Jurkat, Clone E6-1 (cell line): ENCODE data around the gene NPFFR2. TPM values are rescaled to one million over a fixed set of nuclear protein-coding genes. Genes with fewer than 3 reads are reported as not detected.
"Not testable (repeated sequence)": the region's sequence is repeated elsewhere in the genome, so short reads cannot be mapped to it uniquely, and the experiment has no call there.

Experiments
- DNase-seq: peaks from one replicate; pipeline ENCODE4 v3.0.0-alpha.2; 2011; ENCODE audit warnings: low read depth, low spot score
- H3K4me3 ChIP-seq: 2 replicates; pipeline ENCODE4 v1.5.1; 2011; ENCODE audit warnings: mild to moderate bottlenecking, low read length, control low read depth, moderate library complexity
- polyA plus RNA-seq: library from polyadenylated mRNA; unstranded; fragments of >200 nt; gene quantifications from one replicate; pipeline ENCODE4 v1.2.1, GENCODE V29; 2012; ENCODE audit warnings: missing spikeins; ENCODE audit not compliant: insufficient read length, insufficient read depth

The NPFFR2 gene
- polyA plus RNA-seq, result not detected

- no peak within 1 kb of the TSS for H3K4me3 ChIP-seq
- DNase-seq, result no peak
These were observed at the start of gene NPFFR2 for GRCh38 chr4:72031868-72032608. NPFFR2 (plus strand) TSS chr4:72032000; CDS start chr4:72128592, 96,592 bp downstream.

- no peak overlapping the region for H3K4me3 ChIP-seq
- DNase-seq, result no peak
These were observed 39.1 kb upstream of the NPFFR2 start for GRCh38 chr4:71992571-71993312.

- no peak overlapping the region for H3K4me3 ChIP-seq
- DNase-seq, result no peak
These were observed 37.2 kb upstream of the NPFFR2 start for GRCh38 chr4:71994559-71994958.

- H3K4me3 ChIP-seq, result no peak overlapping the region
- no peak for DNase-seq
These were observed 36.5 kb upstream of the NPFFR2 start for GRCh38 chr4:71995297-71995696.

- no peak for DNase-seq
These were observed 25.2 kb upstream of the NPFFR2 start for GRCh38 chr4:72006586-72006985.

GRCh38 chr4:72011906-72012305 is 19.9 kb upstream of the NPFFR2 start:
- no peak overlapping the region for H3K4me3 ChIP-seq
- DNase-seq, result no peak

More at GRCh38 chr4:72006586-72006985, 25.2 kb upstream of the NPFFR2 start:
- no peak overlapping the region for H3K4me3 ChIP-seq

- DNase-seq, result no peak
- no peak overlapping the region for H3K4me3 ChIP-seq
These were observed 15.8 kb upstream of the NPFFR2 start for GRCh38 chr4:72016011-72016410.

- DNase-seq, result no peak
- H3K4me3 ChIP-seq, result no peak overlapping the region
These were observed 12.1 kb upstream of the NPFFR2 start for GRCh38 chr4:72019688-72020087.

GRCh38 chr4:72022553-72022952 is 9.2 kb upstream of the NPFFR2 start:
- H3K4me3 ChIP-seq, result no peak overlapping the region
- DNase-seq, result no peak

GRCh38 chr4:72055566-72055965 is 23.8 kb downstream of the NPFFR2 start:
- no peak overlapping the region for H3K4me3 ChIP-seq
- DNase-seq, result no peak

- H3K4me3 ChIP-seq, result no peak overlapping the region
- no peak for DNase-seq
These were observed 31.9 kb downstream of the NPFFR2 start for GRCh38 chr4:72063726-72064125.

GRCh38 chr4:72067051-72067450 is 35.3 kb downstream of the NPFFR2 start:
- H3K4me3 ChIP-seq, result no peak overlapping the region
- no peak for DNase-seq

GRCh38 chr4:72073816-72074215 is 42.0 kb downstream of the NPFFR2 start:
- no peak overlapping the region for H3K4me3 ChIP-seq
- DNase-seq, result no peak

GRCh38 chr4:72076562-72076961 is 44.8 kb downstream of the NPFFR2 start:
- no peak for DNase-seq
- H3K4me3 ChIP-seq, result no peak overlapping the region

GRCh38 chr4:72077346-72077745 is 45.5 kb downstream of the NPFFR2 start:
- H3K4me3 ChIP-seq, result no peak overlapping the region
- no peak for DNase-seq

- DNase-seq, result no peak
- H3K4me3 ChIP-seq, result no peak overlapping the region
These were observed 52.8 kb downstream of the NPFFR2 start for GRCh38 chr4:72084587-72085011.

GRCh38 chr4:72090606-72091005 is 58.8 kb downstream of the NPFFR2 start:
- not testable (repeated sequence) for DNase-seq, H3K4me3 ChIP-seq

- DNase-seq, result no peak
- no peak overlapping the region for H3K4me3 ChIP-seq
These were observed 62.4 kb downstream of the NPFFR2 start for GRCh38 chr4:72094059-72094797.

GRCh38 chr4:72107456-72107855 is 75.7 kb downstream of the NPFFR2 start:
- H3K4me3 ChIP-seq, result no peak overlapping the region
- DNase-seq, result no peak

- DNase-seq, result no peak
- no peak overlapping the region for H3K4me3 ChIP-seq
These were observed 77.6 kb downstream of the NPFFR2 start for GRCh38 chr4:72109364-72109763.
